IMR-90 (cell line): ENCODE results near the gene KRTAP9-9. TPM values are rescaled to one million over a fixed set of nuclear protein-coding genes. Genes with fewer than 3 reads are reported as not detected.

Source experiments
- ATAC-seq: fragments of 200-7000 bp; cut with Tn5 transposase; 2 replicates; pipeline ENCODE4 v1.9.1; 2020; ENCODE audit warnings: low read depth, mild to moderate bottlenecking, moderate library complexity
- BruUV-seq: library from RNA; stranded (reverse); fragments of 400-500 nt; replicated peaks from 2 replicates; lab custom pipeline; 2021; lab: Mats Ljungman, UMichigan
- CTCF ChIA-PET: fragments of 300-600 bp; formaldehyde crosslinking; extraction: SDS; loops from one replicate; lab custom pipeline; 2021; ENCODE audit warnings: antibody characterized with exemption; lab: Yijun Ruan, JAX
- POLR2A ChIA-PET: fragments of 300-600 bp; sonication (Branson Sonifier 250); formaldehyde crosslinking; loops from one replicate; lab custom pipeline; 2022; ENCODE audit warnings: antibody characterized with exemption; ENCODE audit not compliant: unreplicated experiment; lab: Charles Lee
- DNase-seq: peaks from one replicate; pipeline ENCODE4 v3.0.0; 2013
- H2AFZ ChIP-seq: replicated peaks from 2 replicates; pipeline ENCODE3; 2013; ENCODE audit warnings: low read length, mild to moderate bottlenecking; ENCODE audit not compliant: poor library complexity
- H2AK5ac ChIP-seq: 2 replicates; pipeline ENCODE4 v1.6.1; 2013; ENCODE audit warnings: low read depth, low read length, inconsistent platforms
- H2AK9ac ChIP-seq: replicated peaks from 2 replicates; pipeline ENCODE3; 2013; ENCODE audit warnings: mild to moderate bottlenecking, low read depth, low read length, moderate library complexity; ENCODE audit not compliant: poor library complexity
- H2BK120ac ChIP-seq: 2 replicates; pipeline ENCODE4 v1.6.1; 2013; ENCODE audit warnings: low read depth, low read length, inconsistent platforms
- H2BK15ac ChIP-seq: 3 replicates; pipeline ENCODE4 v1.6.1; 2013; ENCODE audit warnings: low read depth, low read length, inconsistent platforms
- H2BK20ac ChIP-seq: 2 replicates; pipeline ENCODE4 v1.6.1; 2013; ENCODE audit warnings: low read depth, mild to moderate bottlenecking, inconsistent platforms, low read length, moderate library complexity
- H2BK5ac ChIP-seq: 2 replicates; pipeline ENCODE4 v1.6.1; 2013; ENCODE audit warnings: mild to moderate bottlenecking, low read depth, low read length, inconsistent platforms; ENCODE audit not compliant: poor library complexity, severe bottlenecking
- H3K14ac ChIP-seq: replicated peaks from 2 replicates; pipeline ENCODE4 v1.6.1; 2013; ENCODE audit warnings: low read depth, low read length, inconsistent platforms
- H3K18ac ChIP-seq: 2 replicates; pipeline ENCODE4 v1.6.1; 2013; ENCODE audit warnings: low read depth, low read length, control low read depth
- H3K23ac ChIP-seq: 2 replicates; pipeline ENCODE4 v1.6.1; 2013; ENCODE audit warnings: low read depth, low read length, inconsistent platforms
- H3K27ac ChIP-seq: 2 replicates; pipeline ENCODE4 v1.5.1; 2013; ENCODE audit warnings: mild to moderate bottlenecking, control low read depth, low read length; ENCODE audit not compliant: insufficient read depth
- H3K27me3 ChIP-seq: 2 replicates; pipeline ENCODE4 v1.6.1; 2013; ENCODE audit warnings: low read length; ENCODE audit not compliant: control insufficient read depth, insufficient read depth
- H3K36me3 ChIP-seq: 2 replicates; pipeline ENCODE4 v1.6.1; 2013; ENCODE audit warnings: low read length, mixed read lengths; ENCODE audit not compliant: control insufficient read depth, insufficient read depth
- H3K4ac ChIP-seq: 2 replicates; pipeline ENCODE4 v1.6.1; 2013; ENCODE audit warnings: low read depth, low read length, inconsistent platforms
- H3K4me1 ChIP-seq: 2 replicates; pipeline ENCODE4 v1.6.1; 2013; ENCODE audit warnings: low read length, mixed read lengths; ENCODE audit not compliant: control insufficient read depth, insufficient read depth
- H3K4me2 ChIP-seq: 2 replicates; pipeline ENCODE4 v1.6.1; 2013; ENCODE audit warnings: low read depth, mild to moderate bottlenecking, control low read depth, low read length, moderate library complexity
- H3K4me3 ChIP-seq: 2 replicates; pipeline ENCODE4 v1.5.1; 2013; ENCODE audit warnings: low read depth, mild to moderate bottlenecking, control low read depth, low read length, moderate library complexity; ENCODE audit not compliant: insufficient read depth
- H3K56ac ChIP-seq: 2 replicates; pipeline ENCODE4 v1.6.1; 2013; ENCODE audit warnings: low read length, inconsistent platforms; ENCODE audit not compliant: insufficient read depth; ENCODE audit errors: extremely low read depth
- H3K79me1 ChIP-seq, 2 experiments: 2 replicates each; pipeline ENCODE4 v1.6.1; 2013; ENCODE audit warnings: low read length in 2 of 2, inconsistent platforms in 1 of 2, low read depth in 1 of 2
- H3K9ac ChIP-seq: 2 replicates; pipeline ENCODE4 v1.6.1; 2013; ENCODE audit warnings: low read depth, low read length, control low read depth
- H3K9me1 ChIP-seq: 2 replicates; pipeline ENCODE4 v1.6.1; 2013; ENCODE audit warnings: low read length, inconsistent platforms; ENCODE audit not compliant: insufficient read depth
- H3K9me3 ChIP-seq: 2 replicates; pipeline ENCODE4 v1.6.1; 2013; ENCODE audit warnings: low read length; ENCODE audit not compliant: control insufficient read depth, insufficient read depth
- H4K20me1 ChIP-seq: 2 replicates; pipeline ENCODE4 v1.6.1; 2013; ENCODE audit warnings: low read length, inconsistent platforms; ENCODE audit not compliant: insufficient read depth
- H4K5ac ChIP-seq: 2 replicates; pipeline ENCODE4 v1.6.1; 2013; ENCODE audit warnings: mild to moderate bottlenecking, low read depth, low read length, control low read depth
- H4K8ac ChIP-seq, 2 experiments: 2 replicates each; pipeline ENCODE4 v1.6.1; 2013; ENCODE audit warnings: low read depth in 2 of 2, low read length in 2 of 2, control low read depth in 1 of 2, inconsistent platforms in 1 of 2
- H4K91ac ChIP-seq: 2 replicates; pipeline ENCODE4 v1.6.1; 2013; ENCODE audit warnings: low read depth, low read length, inconsistent platforms; ENCODE audit not compliant: insufficient read depth
- BHLHE40 ChIP-seq: fragments of 150-350 bp; IDR thresholded peaks from 2 replicates; pipeline ENCODE4 v1.6.1; 2016; ENCODE audit warnings: mild to moderate bottlenecking, low read depth, low read length
- CHD1 ChIP-seq: IDR thresholded peaks from 2 replicates; pipeline ENCODE4 v1.6.1; 2012; ENCODE audit warnings: low read depth, low read length, improper control_type of control experiment
- ELK1 ChIP-seq: fragments of 150-350 bp; IDR thresholded peaks from 2 replicates; pipeline ENCODE4 v1.6.1; 2016; ENCODE audit warnings: low read depth, mild to moderate bottlenecking, low read length, moderate library complexity, borderline replicate concordance
- FOS ChIP-seq: fragments of 150-350 bp; IDR thresholded peaks from 2 replicates; pipeline ENCODE4 v1.6.1; 2016; ENCODE audit warnings: low read depth, low read length
- MAZ ChIP-seq: IDR thresholded peaks from 2 replicates; pipeline ENCODE4 v1.6.1; 2012; ENCODE audit warnings: low read depth, mild to moderate bottlenecking, low read length, improper control_type of control experiment, moderate library complexity, borderline replicate concordance
- MXI1 ChIP-seq: IDR thresholded peaks from 2 replicates; pipeline ENCODE4 v1.6.1; 2012; ENCODE audit warnings: low read depth, mild to moderate bottlenecking, low read length, moderate library complexity, borderline replicate concordance
- NFE2L2 ChIP-seq: fragments of 150-350 bp; IDR thresholded peaks from 2 replicates; pipeline ENCODE4 v1.6.1; 2016; ENCODE audit warnings: low read depth, mild to moderate bottlenecking, low read length
- POLR2A ChIP-seq: IDR thresholded peaks from 2 replicates; pipeline ENCODE4 v1.6.1; 2012; ENCODE audit warnings: mild to moderate bottlenecking, low read depth, low read length
- RAD21 ChIP-seq: IDR thresholded peaks from 2 replicates; pipeline ENCODE4 v1.6.1; 2012; ENCODE audit warnings: low read length, improper control_type of control experiment
- RCOR1 ChIP-seq: IDR thresholded peaks from 2 replicates; pipeline ENCODE4 v1.6.1; 2012; ENCODE audit warnings: mild to moderate bottlenecking, low read length, improper control_type of control experiment; ENCODE audit not compliant: insufficient replicate concordance
- RFX5 ChIP-seq: IDR thresholded peaks from 2 replicates; pipeline ENCODE4 v1.8.0; 2012; ENCODE audit warnings: low read depth, mild to moderate bottlenecking, low read length, moderate library complexity
- SMC3 ChIP-seq: fragments of 150-350 bp; IDR thresholded peaks from 2 replicates; pipeline ENCODE4 v1.6.1; 2016; ENCODE audit warnings: low read depth, mild to moderate bottlenecking, antibody characterized with exemption, low read length, moderate library complexity
- WGBS, 2 experiments: methylation state at CpG; one replicate each; pipeline versions ENCODE4 v1.1.5 to v1.1.7; 2013; ENCODE audit warnings: missing lambda C conversion rate in 2 of 2; ENCODE audit not compliant: insufficient read length in 1 of 2; ENCODE audit errors: extremely low coverage in 2 of 2; 5-methylcytosine and 5-hydroxymethylcytosine counted together
- dilution Hi-C: fragments of 300-500 bp; cut with HindIII; formaldehyde crosslinking; loops from one replicate; pipeline ENCODE4 v1.14.3; 2018; ENCODE audit warnings: low sequenced_read_pairs; ENCODE audit not compliant: unreplicated experiment
- in situ Hi-C: fragments of 300-500 bp; cut with MboI; formaldehyde crosslinking; loops from 3 replicates; pipeline ENCODE4 v1.14.3; 2019; ENCODE audit warnings: low sequenced_read_pairs, inconsistent platforms, mixed read lengths
- intact Hi-C: fragments of 100-400 bp; cut with micrococcal nuclease; formaldehyde crosslinking; loops from 2 replicates; pipeline ENCODE4 v1.10.0; 2022
- polyA plus RNA-seq, 3 experiments: library from polyadenylated mRNA; depleted of rRNA; stranded (reverse); fragments of >200 nt; gene quantifications; 2 replicates each; pipeline ENCODE4 v1.2.3, GENCODE V29; 2012; ENCODE audit warnings: low replicate concordance in 1 of 3
- total RNA-seq: library from RNA; depleted of rRNA; stranded (reverse); fragments of >200 nt; gene quantifications from 2 replicates; pipeline ENCODE4 v1.2.3, GENCODE V29; 2012

Gene KRTAP9-9
- total and polyA plus RNA-seq, 2 of the 4 experiments (the other 2 are of a cell fraction), result not detected

- ChIA-PET CTCF (no interaction called here), POLR2A (no interaction called here)
- Histone ChIP-seq H2BK15ac (no peak overlapping the region), H4K5ac (no peak overlapping the region), H3K18ac (no peak overlapping the region), H3K4me1 (no peaks in the 10 kb centered on the region), H4K91ac (no peak overlapping the region), H2AK9ac (no peak overlapping the region), H3K9me1 (peaks cover 5% of the 10 kb centered on the region; the same call in 1 of the 2 replicates), H3K79me1 (no peaks in the 10 kb centered on the region), H3K4me2 (no peak overlapping the region), H3K14ac (no peak overlapping the region), H2AK5ac (peak overlapping the region; percentile 12; the same call in 1 of the 2 replicates), H3K27me3 (no peaks in the 10 kb centered on the region; the same call in 1 of the 2 replicates), H3K36me3 (no peaks in the 10 kb centered on the region), H2BK20ac (no peak overlapping the region), H2BK5ac (no peak overlapping the region), H3K4me3 (no peak overlapping the region), H3K9ac (no peak overlapping the region), H3K56ac (no peak overlapping the region), H3K23ac (no peak overlapping the region), H3K27ac (no peak overlapping the region), H4K20me1 (no peaks in the 10 kb centered on the region), H2BK120ac (no peak overlapping the region), H4K8ac (no peak overlapping the region), H3K4ac (no peak overlapping the region), H2AFZ (no peak overlapping the region), H3K9me3 (no peaks in the 10 kb centered on the region)
- TF ChIP-seq FOS, result no peak
- TF ChIP-seq MXI1, result no peak
- no peak for TF ChIP-seq CHD1
- no peak for TF ChIP-seq BHLHE40
- no peak for TF ChIP-seq RFX5
- no peak for TF ChIP-seq SMC3
- TF ChIP-seq RAD21, result no peak
- TF ChIP-seq ELK1, result no peak
- TF ChIP-seq POLR2A, result no peak
- no peak for TF ChIP-seq MAZ
- no peak for TF ChIP-seq RCOR1
- TF ChIP-seq NFE2L2, result no peak
- in situ Hi-C loops (no loop called here), intact Hi-C loops (no loop called here), dilution Hi-C loops (no loop called here)
- ATAC-seq, result no peak
- DNase-seq, result no peak
- BruUV-seq, result no TSS peak
- WGBS, 2 experiments, result 83% methylated on average over 3 of the region's 20 CpGs; no CpG with 5 or more reads in 1 of the 2 experiments
Measured at GRCh38 chr17:41298458-41299135, 43.4 kb downstream of the KRTAP9-9 start.
